ENCODE measurements around the gene ASPDH. TPM values are rescaled to one million over a fixed set of nuclear protein-coding genes. Genes with fewer than 3 reads are reported as not detected.

Gene ASPDH
- total RNA-seq, 4 donors from 2014 or later: not detected

- intact Hi-C loops (cut with DNase I; ENCODE audit: low total_unique reads): no loop called here
- TF ChIP-seq POLR2AphosphoS5 (IDR thresholded peaks at IDR 0.05) (no peak), POLR2A (IDR thresholded peaks at IDR 0.05) (no peak), CTCF (IDR thresholded peaks at IDR 0.05) (no peak), EP300 (IDR thresholded peaks at IDR 0.05; ENCODE audit: low read depth) (no peak)
- H3K4me3 ChIP-seq: no peak overlapping the region
Measured at GRCh38 chr19:50558449-50558848, 44.7 kb upstream of the ASPDH start.

DNA sequence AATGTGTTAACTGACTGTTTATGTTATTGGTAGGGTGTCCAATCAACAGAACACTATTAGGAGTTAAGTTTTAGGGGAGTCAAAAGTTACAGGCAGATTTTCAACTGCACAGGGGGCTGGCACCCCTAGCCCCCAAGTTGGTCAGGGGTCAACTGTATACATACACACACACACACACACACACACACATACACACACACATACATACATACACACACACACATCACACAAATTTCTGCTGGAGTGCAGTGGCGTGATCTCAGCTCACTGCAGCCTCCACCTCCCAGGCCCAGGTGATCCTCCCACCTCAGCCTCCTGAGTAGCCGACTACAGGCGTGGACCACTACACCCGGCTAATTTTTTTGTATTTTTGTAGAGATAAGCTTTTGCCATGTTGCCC, 44.3 kb upstream of the ASPDH start:
- Histone ChIP-seq H3K4me1 (peaks cover 6 to 15% (median 11%) of the 10 kb centered on the region in 4 donors), H3K9me3 (no peaks in the 10 kb centered on the region), H3K4me3 (no peak overlapping the region), H3K27ac (no peak overlapping the region), H3K36me3 (no peaks in the 10 kb centered on the region), H3K27me3 (peaks cover 72% of the 10 kb centered on the region)
- DNase-seq: no peak
- in situ Hi-C loops (cut with MboI; ENCODE audit: low pct_ligation_motif_present in 1 of 4, low pct_unique_long_range_greater_than_20kb in 1 of 4, low sequenced_read_pairs in 3 of 4) (no loop called here), intact Hi-C loops (cut with DNase I; ENCODE audit: low total_unique reads) (no loop called here)
- TF ChIP-seq POLR2AphosphoS5 (IDR thresholded peaks at IDR 0.05) (no peak), CTCF (IDR thresholded peaks at IDR 0.05) (no peak), POLR2A (IDR thresholded peaks at IDR 0.05) (no peak), EP300 (IDR thresholded peaks at IDR 0.05; ENCODE audit: low read depth) (no peak)
- WGBS, 2 donors (ENCODE audit: low coverage in 1 of 2): 89 to 93% methylated on average over 3 to 4 of the region's 4 CpGs

More at GRCh38 chr19:50558449-50558848, 44.7 kb upstream of the ASPDH start:
- H3K36me3 ChIP-seq: no peaks in the 10 kb centered on the region
- WGBS, 2 donors (ENCODE audit: low coverage in 1 of 2): 89 to 91% methylated on average over 6 to 13 of the region's 13 CpGs
- H3K27me3 ChIP-seq: peaks cover 72% of the 10 kb centered on the region
- no peaks in the 10 kb centered on the region for H3K9me3 ChIP-seq
- in situ Hi-C loops (cut with MboI; ENCODE audit: low pct_ligation_motif_present in 1 of 4, low pct_unique_long_range_greater_than_20kb in 1 of 4, low sequenced_read_pairs in 3 of 4): no loop called here
- H3K27ac ChIP-seq: no peak overlapping the region
- DNase-seq: no peak
- H3K4me1 ChIP-seq: peaks cover 6 to 15% (median 11%) of the 10 kb centered on the region in 4 donors

DNA sequence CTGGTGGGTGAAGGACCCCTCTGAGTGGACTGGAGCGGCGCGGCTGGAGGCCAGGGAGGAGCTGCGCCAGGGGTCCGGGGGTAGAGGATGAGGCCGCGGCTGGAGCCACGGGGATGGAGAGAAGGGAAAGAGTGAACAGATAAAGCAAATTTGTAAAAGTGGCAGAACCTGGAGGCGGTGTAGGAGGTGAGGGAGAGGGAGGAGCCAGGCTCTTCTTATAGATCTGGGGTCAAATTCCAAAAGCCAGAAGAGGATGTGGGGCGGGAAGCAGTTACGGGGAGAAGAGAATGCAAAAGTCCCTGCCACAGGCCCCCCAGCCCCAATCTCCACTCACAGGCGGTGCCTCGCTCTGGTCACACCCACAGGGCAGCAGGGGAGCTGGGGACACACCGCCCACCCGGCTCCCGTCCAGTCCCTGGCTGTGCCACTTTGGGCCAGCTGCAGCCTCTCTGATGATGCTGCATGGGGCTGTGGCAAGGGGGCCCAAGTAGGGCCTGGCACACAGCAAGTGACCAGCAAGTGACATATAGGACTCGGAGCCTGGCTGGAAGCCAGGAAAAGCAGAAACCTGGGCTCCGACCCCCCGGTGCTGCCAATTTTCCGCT, 43.4 kb upstream of the ASPDH start:
- Histone ChIP-seq H3K9me3 (no peaks in the 10 kb centered on the region), H3K27ac (no peak overlapping the region), H3K36me3 (no peaks in the 10 kb centered on the region), H3K27me3 (peaks cover 72% of the 10 kb centered on the region), H3K4me3 (peak overlapping the region in 1 of 4 donors; percentile 38), H3K4me1 (peaks cover 6 to 15% (median 11%) of the 10 kb centered on the region in 4 donors)
- 22% methylated on average over 20 of the region's 20 CpGs; no CpG with 5 or more reads in 1 of the 2 donors for WGBS, 2 donors (ENCODE audit: low coverage in 1 of 2)
- TF ChIP-seq EP300 (IDR thresholded peaks at IDR 0.05; ENCODE audit: low read depth) (no peak), POLR2AphosphoS5 (IDR thresholded peaks at IDR 0.05) (no peak), CTCF (IDR thresholded peaks at IDR 0.05) (no peak), POLR2A (IDR thresholded peaks at IDR 0.05) (no peak)
- in situ Hi-C loops (cut with MboI; ENCODE audit: low pct_ligation_motif_present in 1 of 4, low pct_unique_long_range_greater_than_20kb in 1 of 4, low sequenced_read_pairs in 3 of 4) (no loop called here), intact Hi-C loops (cut with DNase I; ENCODE audit: low total_unique reads) (no loop called here)
- no peak for DNase-seq

GRCh38 chr19:50556282-50557008, 42.7 kb upstream of the ASPDH start:
- Histone ChIP-seq H3K27ac (no peak overlapping the region), H3K4me1 (peaks cover 6 to 19% (median 11%) of the 10 kb centered on the region in 4 donors), H3K27me3 (peaks cover 72% of the 10 kb centered on the region), H3K4me3 (peak overlapping the region in 3 of 4 donors; percentile 21 to 38 (median 31)), H3K36me3 (no peaks in the 10 kb centered on the region), H3K9me3 (no peaks in the 10 kb centered on the region)
- in situ Hi-C loops (cut with MboI; ENCODE audit: low pct_ligation_motif_present in 1 of 4, low pct_unique_long_range_greater_than_20kb in 1 of 4, low sequenced_read_pairs in 3 of 4): no loop called here
- TF ChIP-seq POLR2A (IDR thresholded peaks at IDR 0.05) (no peak), EP300 (IDR thresholded peaks at IDR 0.05; ENCODE audit: low read depth) (no peak), POLR2AphosphoS5 (IDR thresholded peaks at IDR 0.05) (no peak), CTCF (IDR thresholded peaks at IDR 0.05) (peak; percentile 51 to 82 (median 76))
- peak; percentile 71 for DNase-seq
- 1 to 6% methylated on average over 3 to 39 of the region's 39 CpGs for WGBS, 2 donors (ENCODE audit: low coverage in 1 of 2)
- intact Hi-C loops (cut with DNase I; ENCODE audit: low total_unique reads): no loop called here

Data from transverse colon (tissue), 4 donors.